Trophoblast cell (in vitro differentiated cells and primary cell): ENCODE data around the gene STON1.
A peak's percentile ranks its signal among the peaks of the same experiment; 100 is the strongest.

Experiments used
- DNase-seq, 2 donors: peaks; one replicate each; pipeline ENCODE4 v3.0.0-alpha.2; 2016
- H2AFZ ChIP-seq: 2 replicates; pipeline ENCODE4 v1.6.1; 2013; ENCODE audit warnings: low read length, moderate library complexity, mild to moderate bottlenecking; ENCODE audit not compliant: insufficient read depth, poor library complexity
- H2AK5ac ChIP-seq: 2 replicates; pipeline ENCODE4 v1.6.1; 2013; ENCODE audit warnings: mild to moderate bottlenecking, low read length
- H2BK120ac ChIP-seq: 2 replicates; pipeline ENCODE4 v1.6.1; 2013; ENCODE audit warnings: low read length, mild to moderate bottlenecking, moderate library complexity; ENCODE audit not compliant: insufficient read depth, poor library complexity
- H2BK12ac ChIP-seq: 2 replicates; pipeline ENCODE4 v1.6.1; 2013; ENCODE audit warnings: mild to moderate bottlenecking, low read length, moderate library complexity
- H2BK5ac ChIP-seq: 2 replicates; pipeline ENCODE4 v1.6.1; 2013; ENCODE audit warnings: low read length, low read depth, moderate library complexity, mild to moderate bottlenecking; ENCODE audit not compliant: poor library complexity
- H3K14ac ChIP-seq: 2 replicates; pipeline ENCODE4 v1.6.1; 2013; ENCODE audit warnings: mild to moderate bottlenecking, low read length
- H3K18ac ChIP-seq: 2 replicates; pipeline ENCODE4 v1.6.1; 2013; ENCODE audit warnings: mild to moderate bottlenecking, low read length
- H3K23ac ChIP-seq: 2 replicates; pipeline ENCODE4 v1.6.1; 2013; ENCODE audit warnings: low read length
- H3K27ac ChIP-seq: 2 replicates; pipeline ENCODE4 v1.5.1; 2013; ENCODE audit warnings: low read depth, mild to moderate bottlenecking, inconsistent platforms, low read length, moderate library complexity
- H3K27me3 ChIP-seq: 2 replicates; pipeline ENCODE4 v1.6.1; 2013; ENCODE audit warnings: inconsistent platforms, mild to moderate bottlenecking, low read length, moderate library complexity; ENCODE audit not compliant: insufficient read depth
- H3K36me3 ChIP-seq, 2 experiments: 1 replicate in 1 of 2; 2 replicates in 1 of 2; pipeline ENCODE4 v1.6.1; 2013; ENCODE audit warnings: low read length in 2 of 2, mild to moderate bottlenecking in 2 of 2, moderate library complexity in 1 of 2; ENCODE audit not compliant: insufficient read depth in 2 of 2, control insufficient read depth in 1 of 2
- H3K4ac ChIP-seq: 2 replicates; pipeline ENCODE4 v1.6.1; 2013; ENCODE audit warnings: low read depth, mild to moderate bottlenecking, low read length, moderate library complexity
- H3K4me1 ChIP-seq, 2 experiments: 1 replicate in 1 of 2; 2 replicates in 1 of 2; pipeline ENCODE4 v1.6.1; 2013; ENCODE audit warnings: low read length in 2 of 2, mild to moderate bottlenecking in 2 of 2, moderate library complexity in 1 of 2; ENCODE audit not compliant: insufficient read depth in 2 of 2, control insufficient read depth in 1 of 2
- H3K4me2 ChIP-seq: 2 replicates; pipeline ENCODE4 v1.6.1; 2013; ENCODE audit warnings: inconsistent platforms, mild to moderate bottlenecking, low read length, moderate library complexity
- H3K4me3 ChIP-seq: 2 replicates; pipeline ENCODE4 v1.5.1; 2013; ENCODE audit warnings: mild to moderate bottlenecking, low read depth, low read length, inconsistent platforms
- H3K79me1 ChIP-seq: one replicate; pipeline ENCODE4 v1.6.1; 2013; ENCODE audit warnings: low read length
- H3K79me2 ChIP-seq: 2 replicates; pipeline ENCODE4 v1.6.1; 2013; ENCODE audit warnings: low read length, mild to moderate bottlenecking; ENCODE audit not compliant: control insufficient read depth, insufficient read depth, poor library complexity
- H3K9ac ChIP-seq: 2 replicates; pipeline ENCODE4 v1.6.1; 2013; ENCODE audit warnings: mild to moderate bottlenecking, low read length
- H3K9me3 ChIP-seq: 2 replicates; pipeline ENCODE4 v1.6.1; 2013; ENCODE audit warnings: low read depth, mild to moderate bottlenecking, control low read depth, inconsistent platforms, low read length; ENCODE audit not compliant: insufficient read depth
- H4K12ac ChIP-seq: 2 replicates; pipeline ENCODE4 v1.6.1; 2013; ENCODE audit warnings: low read depth, mild to moderate bottlenecking, low read length, moderate library complexity
- H4K8ac ChIP-seq: 2 replicates; pipeline ENCODE4 v1.6.1; 2013; ENCODE audit warnings: low read depth, mild to moderate bottlenecking, low read length, moderate library complexity
- H4K91ac ChIP-seq: one replicate; pipeline ENCODE4 v1.6.1; 2013; ENCODE audit warnings: low read depth, mild to moderate bottlenecking, low read length, moderate library complexity
- WGBS: extraction: QIAGEN DNeasy Blood & Tissue Kit; methylation state at CpG from one replicate; pipeline ENCODE4 v1.1.7; 2013; ENCODE audit warnings: missing lambda C conversion rate; ENCODE audit not compliant: insufficient read length, insufficient coverage; ENCODE audit errors: extremely low coverage; 5-methylcytosine and 5-hydroxymethylcytosine counted together

Gene STON1

DNA sequence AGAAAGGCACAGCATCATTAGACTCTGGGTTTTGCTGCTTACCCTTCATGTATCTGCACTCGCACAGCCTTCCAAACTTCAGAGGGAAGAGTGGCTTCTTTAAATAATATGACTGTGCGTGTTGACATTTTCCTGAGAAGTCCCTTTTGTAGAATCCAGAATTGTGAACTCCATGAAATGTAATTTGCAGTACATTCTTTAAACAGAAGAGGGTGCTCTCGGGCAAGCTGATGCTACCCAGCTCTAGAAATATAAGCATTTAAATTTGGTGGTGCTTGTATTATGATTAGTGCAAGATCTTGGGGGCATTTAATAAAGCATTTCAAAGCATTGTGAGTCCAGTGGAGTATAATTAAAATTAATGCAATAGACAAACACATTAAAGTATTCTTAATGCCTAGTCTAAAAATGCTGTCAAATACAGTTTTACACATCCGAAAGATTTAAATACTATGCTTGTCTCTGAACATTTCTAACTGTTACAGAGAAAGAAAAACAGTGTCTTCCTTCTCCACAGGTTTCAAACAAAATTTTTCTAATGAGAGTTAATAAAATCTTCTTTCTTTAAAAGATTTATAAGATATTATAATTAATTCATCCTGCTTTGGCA, 70.4 kb downstream of the STON1 start:
- Histone ChIP-seq H3K79me2 (no peaks in the 10 kb centered on the region), H3K79me1 (no peaks in the 10 kb centered on the region), H3K4me3 (no peak overlapping the region), H2AK5ac (no peak overlapping the region), H4K12ac (no peak overlapping the region), H2BK120ac (no peak overlapping the region), H3K9ac (no peak overlapping the region), H3K23ac (no peak overlapping the region), H3K36me3 (no peaks in the 10 kb centered on the region), H3K27me3 (no peaks in the 10 kb centered on the region), H4K91ac (no peak overlapping the region), H2BK5ac (no peak overlapping the region), H3K4me1 (no peaks in the 10 kb centered on the region), H2AFZ (no peak overlapping the region), H3K9me3 (no peaks in the 10 kb centered on the region), H4K8ac (no peak overlapping the region), H3K27ac (no peak overlapping the region), H2BK12ac (no peak overlapping the region), H3K4me2 (no peak overlapping the region), H3K4ac (no peak overlapping the region), H3K18ac (no peak overlapping the region), H3K14ac (no peak overlapping the region)
- WGBS = no CpG with 5 or more reads among the region's 4 CpGs
- DNase-seq = peak in 1 of 2 donors; percentile 85

- Histone ChIP-seq H3K23ac (no peak overlapping the region), H3K79me1 (no peaks in the 10 kb centered on the region), H3K27me3 (no peaks in the 10 kb centered on the region), H2BK120ac (no peak overlapping the region), H3K4me1 (no peaks in the 10 kb centered on the region), H3K9ac (no peak overlapping the region), H2BK5ac (no peak overlapping the region), H3K14ac (no peak overlapping the region), H3K4ac (no peak overlapping the region), H3K4me2 (no peak overlapping the region), H4K12ac (no peak overlapping the region), H4K8ac (no peak overlapping the region), H2AFZ (no peak overlapping the region), H3K18ac (no peak overlapping the region), H3K9me3 (no peaks in the 10 kb centered on the region), H2BK12ac (no peak overlapping the region), H2AK5ac (no peak overlapping the region), H4K91ac (no peak overlapping the region), H3K4me3 (no peak overlapping the region), H3K79me2 (no peaks in the 10 kb centered on the region), H3K36me3 (no peaks in the 10 kb centered on the region), H3K27ac (no peak overlapping the region)
- peak; percentile 31 to 37 for DNase-seq
- no CpG with 5 or more reads among the region's 3 CpGs for WGBS
These were observed 71.0 kb downstream of the STON1 start for GRCh38 chr2:48600917-48601316.

- H3K79me2 ChIP-seq = no peaks in the 10 kb centered on the region
- no peaks in the 10 kb centered on the region for H3K79me1 ChIP-seq
- H4K12ac ChIP-seq = no peak overlapping the region
- H3K36me3 ChIP-seq = no peaks in the 10 kb centered on the region
- H3K9me3 ChIP-seq = no peaks in the 10 kb centered on the region
- H2BK5ac ChIP-seq = no peak overlapping the region
- no peak overlapping the region for H2AFZ ChIP-seq
- H3K9ac ChIP-seq = no peak overlapping the region
- H2AK5ac ChIP-seq = no peak overlapping the region
- no peak overlapping the region for H3K27ac ChIP-seq
- no peak overlapping the region for H2BK120ac ChIP-seq
- no peaks in the 10 kb centered on the region for H3K27me3 ChIP-seq
- H2BK12ac ChIP-seq = no peak overlapping the region
- H3K4ac ChIP-seq = no peak overlapping the region
- no peak overlapping the region for H4K8ac ChIP-seq
- H3K18ac ChIP-seq = no peak overlapping the region
- DNase-seq = peak in 1 of 2 donors; percentile 32
- no peak overlapping the region for H3K4me2 ChIP-seq
- H3K4me1 ChIP-seq = no peaks in the 10 kb centered on the region
- no peak overlapping the region for H3K14ac ChIP-seq
- no CpG with 5 or more reads among the region's 7 CpGs for WGBS
- no peak overlapping the region for H3K4me3 ChIP-seq
- no peak overlapping the region for H3K23ac ChIP-seq
- no peak overlapping the region for H4K91ac ChIP-seq
These were observed 71.4 kb downstream of the STON1 start for GRCh38 chr2:48601349-48601748.

DNA sequence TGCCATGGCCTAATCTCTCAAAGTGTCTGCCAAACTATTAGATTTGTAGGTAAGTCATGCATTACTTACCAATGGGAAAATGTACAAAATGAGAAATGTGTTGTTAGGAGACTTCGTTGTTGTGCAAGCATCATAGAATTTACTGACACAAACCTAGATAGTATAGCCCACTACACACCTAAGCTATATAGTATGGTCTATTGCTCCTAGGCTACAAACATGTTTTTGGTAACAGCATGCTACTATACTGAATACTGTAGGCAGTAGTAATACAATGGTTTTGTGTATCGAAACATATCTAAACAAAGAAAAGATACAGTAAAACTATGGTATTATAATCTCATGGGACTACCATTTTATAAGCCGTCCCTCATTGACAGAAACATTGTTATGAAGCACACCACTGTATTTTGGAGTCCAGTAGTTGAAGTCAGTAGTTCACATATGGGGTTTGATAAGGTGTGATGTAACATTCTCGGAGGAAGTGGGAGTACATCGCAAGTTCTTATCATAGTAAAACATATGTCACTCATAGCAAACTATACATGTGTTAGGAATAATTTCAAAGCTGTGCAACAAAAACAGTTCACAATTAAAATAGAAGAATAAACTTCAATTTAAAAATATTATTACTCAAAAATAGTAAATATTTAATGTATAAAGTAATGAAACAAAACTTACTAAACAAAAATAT, 75.7 kb downstream of the STON1 start:
- H3K79me2 ChIP-seq = no peaks in the 10 kb centered on the region
- H3K14ac ChIP-seq = no peak overlapping the region
- no peak overlapping the region for H3K27ac ChIP-seq
- H4K12ac ChIP-seq = no peak overlapping the region
- H3K4me1 ChIP-seq = no peaks in the 10 kb centered on the region
- H3K18ac ChIP-seq = no peak overlapping the region
- no peak overlapping the region for H3K4ac ChIP-seq
- H2BK12ac ChIP-seq = no peak overlapping the region
- no CpG with 5 or more reads among the region's 5 CpGs for WGBS
- no peak overlapping the region for H2AK5ac ChIP-seq
- no peak overlapping the region for H2AFZ ChIP-seq
- H3K27me3 ChIP-seq = no peaks in the 10 kb centered on the region
- H3K4me3 ChIP-seq = no peak overlapping the region
- no peaks in the 10 kb centered on the region for H3K36me3 ChIP-seq
- H2BK120ac ChIP-seq = no peak overlapping the region
- H4K8ac ChIP-seq = no peak overlapping the region
- DNase-seq = no peak
- no peak overlapping the region for H4K91ac ChIP-seq
- no peak overlapping the region for H2BK5ac ChIP-seq
- H3K79me1 ChIP-seq = no peaks in the 10 kb centered on the region
- H3K9ac ChIP-seq = no peak overlapping the region
- no peak overlapping the region for H3K4me2 ChIP-seq
- no peaks in the 10 kb centered on the region for H3K9me3 ChIP-seq
- H3K23ac ChIP-seq = no peak overlapping the region
